NCI-H748 (cell line): ENCODE results near the gene MYO1G.
"Not testable (repeated sequence)": the region's sequence is repeated elsewhere in the genome, so short reads cannot be mapped to it uniquely, and the experiment has no call there.

Experiments used
- DNase-seq: peaks from one replicate; lab custom pipeline; 2025; ENCODE audit not compliant: unreplicated experiment; lab: John Stamatoyannopoulos, UW

MYO1G gene

DNA sequence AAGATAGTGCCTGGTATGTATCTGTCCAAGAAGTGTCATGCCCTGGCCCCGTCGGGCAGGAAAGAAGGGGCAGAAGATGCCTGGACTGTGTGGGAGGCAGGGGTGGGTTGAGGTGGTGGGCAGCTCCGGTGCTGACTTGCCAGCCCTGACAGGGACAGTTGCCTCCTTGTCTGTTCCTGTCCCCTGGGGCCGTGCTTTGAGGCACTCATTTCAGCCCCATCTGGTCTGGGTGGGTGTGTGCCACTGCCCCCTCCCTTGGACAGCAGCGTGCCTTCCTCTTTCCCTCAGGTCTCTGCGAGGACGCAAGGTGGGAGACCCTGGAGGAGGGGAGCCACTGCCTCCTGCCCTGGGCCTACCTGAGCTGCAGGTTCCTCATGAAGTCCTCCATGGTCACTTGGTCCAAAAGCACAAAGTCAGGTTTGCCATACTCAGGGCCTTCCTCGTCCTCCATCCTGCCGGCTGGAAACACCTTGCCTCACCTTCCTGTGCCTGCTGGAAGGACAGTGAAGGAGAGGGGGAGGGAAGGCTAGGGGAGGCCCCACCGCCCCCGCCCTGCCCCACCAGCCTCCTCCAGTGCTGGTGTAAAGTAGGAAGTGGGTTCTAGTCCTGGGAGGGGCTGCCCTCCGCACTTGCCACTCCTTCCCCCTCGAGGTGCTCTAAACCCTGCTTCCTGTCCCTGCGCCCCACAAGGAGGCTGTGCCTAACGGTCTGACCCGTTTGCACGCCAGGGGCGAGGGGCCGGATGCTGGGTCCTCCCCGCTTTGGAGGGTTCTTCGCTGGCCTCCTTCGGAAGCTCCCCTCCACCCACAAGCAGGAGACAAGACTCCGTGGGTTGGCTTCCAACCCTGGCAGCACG lies at the start of gene MYO1G:
TSS of gene MYO1G (minus strand) at position 505 of the 856 bp plus-strand sequence. CDS start at position 451, 54 bp downstream.
- DNase-seq: no peak

DNA sequence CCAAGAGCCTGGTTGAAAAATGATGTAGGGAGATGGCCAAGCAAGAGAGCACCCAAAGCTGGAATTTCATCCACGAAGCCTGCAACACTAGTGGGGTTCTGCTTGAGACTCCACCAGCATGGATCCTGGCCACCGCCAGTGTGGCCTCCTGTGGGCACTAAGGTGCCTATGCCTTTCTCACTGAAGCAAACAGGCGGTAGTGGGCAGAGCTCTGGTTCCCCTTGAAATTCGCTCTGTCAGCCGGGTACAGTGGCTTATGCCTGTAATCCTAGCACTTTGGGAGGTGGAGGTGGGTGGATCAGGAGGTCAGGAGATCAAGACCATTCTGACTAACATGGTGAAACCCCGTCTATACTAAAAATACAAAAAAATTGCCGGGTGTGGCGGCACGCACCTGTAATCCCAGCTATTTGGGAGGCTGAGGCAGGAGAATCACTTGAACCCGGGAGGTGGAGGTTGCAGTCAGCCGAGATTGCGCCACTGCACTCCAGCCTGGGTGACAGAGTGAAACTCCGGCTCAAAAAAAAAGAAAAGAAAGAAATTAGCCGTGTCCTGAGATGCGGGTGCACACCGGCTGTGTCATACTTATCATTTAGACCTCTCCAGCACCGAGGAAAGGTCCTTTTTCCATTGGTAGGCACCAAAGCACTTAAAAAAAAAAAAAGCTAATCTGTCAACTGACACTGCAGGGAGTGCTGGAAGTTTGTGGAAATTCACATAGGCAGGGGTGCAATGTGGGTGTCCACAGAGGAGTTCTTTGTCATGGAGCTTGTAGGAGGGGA lies 49.5 kb upstream of the MYO1G start:
- no peak for DNase-seq

DNA sequence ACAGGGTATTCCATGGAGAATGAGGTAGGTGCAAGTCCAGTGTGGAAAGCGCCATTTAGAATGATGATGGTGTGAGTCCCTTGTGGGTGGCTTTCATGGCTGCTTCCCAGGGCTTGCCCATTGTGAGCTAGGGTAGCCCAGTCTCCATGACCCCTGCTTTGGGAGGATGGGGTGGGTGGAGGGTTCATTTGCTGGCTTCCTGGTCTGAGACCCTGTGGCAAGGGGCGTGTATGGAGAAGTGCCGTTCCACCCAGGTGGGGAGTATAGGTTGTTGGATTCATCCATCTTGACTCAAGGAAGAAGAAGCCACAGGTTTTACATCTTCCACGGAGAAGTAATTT lies 48.9 kb upstream of the MYO1G start:
- DNase-seq: no peak

GRCh38 chr7:45026984-45027773 lies 48.4 kb upstream of the MYO1G start:
- DNase-seq: no peak

- no peak for DNase-seq
These were observed 47.2 kb upstream of the MYO1G start for GRCh38 chr7:45026013-45026412.

- DNase-seq: not testable (repeated sequence)
These were observed 46.7 kb upstream of the MYO1G start for GRCh38 chr7:45025473-45025872.

DNA sequence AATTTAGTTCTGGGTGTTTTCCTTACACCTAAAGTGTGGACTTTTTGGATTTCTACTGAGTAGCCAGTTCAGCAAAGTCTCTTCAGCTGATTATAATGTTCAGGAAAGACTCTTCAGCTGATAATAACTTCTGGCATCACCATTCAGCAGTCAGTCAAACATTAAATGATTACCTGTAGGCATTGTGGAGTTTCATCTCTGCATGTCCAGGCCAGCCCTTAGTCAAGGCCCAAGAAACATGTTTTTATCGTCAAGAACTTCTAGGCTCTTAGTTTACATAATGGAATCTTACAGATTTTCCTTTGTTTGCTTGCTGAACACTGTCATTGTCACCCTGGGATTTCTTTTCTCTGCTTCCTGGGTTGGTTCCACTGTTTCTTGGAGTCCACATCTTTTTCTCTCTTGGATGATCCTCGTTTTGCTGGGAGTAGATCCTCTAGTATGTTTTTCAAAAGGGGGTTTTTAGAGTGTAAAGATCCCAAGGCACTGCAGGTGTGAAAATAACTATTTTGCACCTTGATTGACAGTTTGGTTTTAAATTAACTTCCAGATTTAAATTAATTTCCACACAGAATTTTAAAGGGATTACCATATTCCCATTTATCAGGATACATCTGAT lies 45.4 kb upstream of the MYO1G start:
- DNase-seq: no peak

DNA sequence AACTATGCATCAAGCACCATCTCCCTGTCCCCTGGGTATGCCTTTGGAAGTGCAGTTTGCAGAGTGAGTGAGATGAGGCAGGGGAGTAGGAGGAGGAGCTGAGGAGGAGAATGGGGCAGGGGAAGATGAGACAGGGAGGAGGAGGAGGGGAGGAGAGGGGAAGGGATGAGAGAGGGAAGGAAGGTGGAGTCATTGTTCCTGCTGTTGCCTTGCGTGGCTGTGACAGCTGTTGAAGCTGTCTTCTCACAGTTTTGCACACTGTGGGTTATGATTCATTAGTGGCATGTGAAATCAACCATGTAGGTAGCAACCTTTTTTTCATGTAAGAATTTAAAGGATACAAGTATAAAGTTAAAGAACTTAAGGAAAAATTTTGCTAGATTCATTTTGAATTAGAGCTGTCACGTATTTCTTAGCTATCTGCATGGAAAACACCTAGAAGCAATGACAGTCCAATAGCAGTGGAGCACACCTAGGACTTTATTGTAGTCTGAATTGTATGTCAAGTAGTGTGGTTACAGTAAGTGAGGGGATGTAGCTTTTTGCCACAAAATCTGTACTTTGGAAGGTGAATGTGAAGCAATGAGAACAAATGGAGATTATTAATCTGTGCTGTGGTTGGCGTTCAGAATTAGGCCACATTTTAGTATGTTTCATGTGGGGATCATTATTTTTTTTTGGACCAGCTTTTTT lies 42.9 kb upstream of the MYO1G start:
- no peak for DNase-seq

DNA sequence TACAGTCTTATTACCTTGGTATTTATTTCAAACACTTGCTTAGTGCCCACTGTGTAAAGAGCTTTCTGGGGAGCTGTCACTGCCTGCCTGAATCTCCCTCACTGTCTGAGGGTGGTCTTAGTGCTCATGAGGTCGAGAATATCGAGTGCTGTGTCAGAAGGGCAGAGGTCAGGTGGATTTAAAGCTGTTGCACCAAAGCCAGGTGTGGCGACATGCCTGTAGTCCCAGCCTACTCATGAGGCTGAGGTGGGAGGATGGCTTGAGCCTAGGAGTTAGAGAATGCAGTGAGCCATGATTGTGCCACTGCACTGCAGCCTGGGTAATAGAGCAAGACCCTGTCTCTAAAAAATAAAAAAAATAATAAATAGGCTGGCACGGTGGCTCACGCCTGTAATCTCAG lies 42.1 kb upstream of the MYO1G start:
- no peak for DNase-seq

DNA sequence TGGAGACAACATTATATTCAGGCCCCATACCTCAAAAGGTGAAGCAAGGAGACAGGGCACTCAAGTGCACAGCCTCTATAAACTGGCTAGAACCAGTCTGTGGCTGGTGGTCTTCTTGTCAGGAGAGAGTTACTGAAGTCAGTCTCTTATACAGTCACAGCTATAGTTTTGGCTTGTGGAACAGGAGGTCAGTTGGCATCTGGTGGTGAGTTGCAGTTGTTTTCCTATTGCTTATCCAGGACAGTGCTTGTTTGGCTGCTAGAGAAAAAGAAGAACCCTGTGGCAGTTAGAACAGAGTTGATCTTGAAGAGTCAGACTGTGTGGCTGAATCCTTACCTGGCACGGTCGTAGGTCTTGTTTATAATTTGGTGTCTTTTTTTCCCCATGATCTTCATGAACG lies 38.4 kb upstream of the MYO1G start:
- DNase-seq: no peak

DNA sequence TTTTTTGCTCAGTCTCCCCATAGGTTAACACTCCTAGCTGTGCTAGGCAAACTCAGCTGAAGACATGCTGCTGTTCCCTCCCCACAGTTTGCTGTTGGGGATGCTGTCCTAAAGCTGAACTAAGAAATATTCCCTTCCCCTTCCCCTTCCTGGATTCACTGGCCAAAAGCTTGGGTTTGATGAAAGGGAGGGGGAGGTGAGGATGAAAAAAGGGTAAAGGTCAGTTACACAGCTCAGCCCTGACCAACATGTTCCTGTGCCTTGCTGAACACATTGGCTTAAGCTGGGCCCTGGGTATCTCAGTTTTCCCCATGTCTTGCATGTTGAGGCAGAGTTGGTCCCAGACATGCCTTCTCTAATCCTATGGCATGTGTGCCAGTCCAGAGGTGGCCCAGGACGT lies 36.5 kb upstream of the MYO1G start:
- DNase-seq: no peak

DNA sequence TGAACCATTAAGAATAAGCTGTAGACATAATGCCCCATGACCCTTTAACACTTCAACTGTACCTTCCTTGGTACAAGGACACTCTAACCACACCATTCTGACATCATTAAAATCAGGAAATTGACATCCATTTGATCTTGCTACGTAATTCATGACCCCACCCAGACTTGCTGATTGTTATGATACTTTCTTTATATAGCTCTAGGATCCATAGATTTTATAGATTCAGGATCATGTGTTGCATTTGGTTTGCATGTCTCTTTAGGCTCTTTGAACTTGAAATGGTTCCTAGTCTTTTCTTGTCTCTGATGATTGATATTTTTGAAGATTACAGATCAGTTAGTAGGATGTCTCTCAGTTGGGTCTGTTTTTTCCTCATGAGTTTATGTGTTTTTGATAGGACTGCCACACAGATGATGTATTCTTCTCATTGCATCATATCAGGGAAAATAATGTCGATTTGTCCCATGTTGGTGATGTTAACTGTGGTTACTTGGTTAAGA lies 34.7 kb upstream of the MYO1G start:
- DNase-seq: no peak

DNA sequence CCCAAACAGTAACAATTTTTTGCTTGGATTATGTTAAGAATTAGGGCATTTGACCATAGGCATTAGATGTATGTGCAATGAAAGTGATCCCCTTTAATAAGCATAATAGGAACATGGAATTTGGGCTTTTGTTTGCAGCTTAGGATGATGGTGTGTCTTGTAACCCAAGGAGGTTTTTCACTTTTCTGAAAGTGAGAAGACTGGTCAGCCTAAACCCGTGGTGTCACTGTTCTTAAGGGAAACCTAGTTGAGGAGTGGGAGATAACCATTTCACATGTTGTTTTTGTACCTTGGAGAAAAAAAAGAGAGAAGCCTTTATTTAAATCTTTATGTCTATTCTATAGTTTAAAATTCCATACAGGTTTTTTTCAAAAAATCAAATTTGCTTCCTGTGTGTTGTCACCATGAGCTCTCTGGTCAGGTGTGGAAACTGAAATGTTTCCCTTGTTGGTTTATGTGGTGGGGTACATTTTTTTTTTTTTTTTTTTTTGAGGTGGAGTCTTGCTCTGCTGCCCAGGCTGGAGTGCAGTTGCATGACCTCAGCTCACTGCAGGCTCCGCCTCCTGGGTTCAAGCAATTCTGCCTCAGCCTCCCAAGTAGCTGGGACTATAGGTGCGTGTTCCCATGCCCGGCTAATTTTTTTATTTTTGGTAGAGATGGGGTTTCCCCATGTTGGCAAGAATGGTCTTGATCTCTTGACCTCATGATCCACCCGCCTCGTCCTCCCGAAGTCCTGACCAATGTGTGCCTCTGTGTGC lies 28.9 kb upstream of the MYO1G start:
- no peak for DNase-seq

- DNase-seq: no peak
These were observed 28.3 kb upstream of the MYO1G start for GRCh38 chr7:45007106-45007505.

- no peak for DNase-seq
These were observed 25.0 kb upstream of the MYO1G start for GRCh38 chr7:45003789-45004188.

- no peak for DNase-seq
These were observed 23.0 kb upstream of the MYO1G start for GRCh38 chr7:45001826-45002225.

GRCh38 chr7:45001138-45001694 lies 22.4 kb upstream of the MYO1G start:
- DNase-seq: peak; percentile 51

- peak; percentile 62 for DNase-seq
These were observed 21.5 kb upstream of the MYO1G start, which contains the start of gene CCM2 for GRCh38 chr7:45000093-45001032. Gene CCM2 (plus strand): TSS chr7:45000201. CDS start chr7:45000334, 133 bp downstream.
